ENCODE results near the gene PTDSS2.
"Not testable (repeated sequence)": the region's sequence is repeated elsewhere in the genome, so short reads cannot be mapped to it uniquely, and the experiment has no call there.

Gene PTDSS2

DNA sequence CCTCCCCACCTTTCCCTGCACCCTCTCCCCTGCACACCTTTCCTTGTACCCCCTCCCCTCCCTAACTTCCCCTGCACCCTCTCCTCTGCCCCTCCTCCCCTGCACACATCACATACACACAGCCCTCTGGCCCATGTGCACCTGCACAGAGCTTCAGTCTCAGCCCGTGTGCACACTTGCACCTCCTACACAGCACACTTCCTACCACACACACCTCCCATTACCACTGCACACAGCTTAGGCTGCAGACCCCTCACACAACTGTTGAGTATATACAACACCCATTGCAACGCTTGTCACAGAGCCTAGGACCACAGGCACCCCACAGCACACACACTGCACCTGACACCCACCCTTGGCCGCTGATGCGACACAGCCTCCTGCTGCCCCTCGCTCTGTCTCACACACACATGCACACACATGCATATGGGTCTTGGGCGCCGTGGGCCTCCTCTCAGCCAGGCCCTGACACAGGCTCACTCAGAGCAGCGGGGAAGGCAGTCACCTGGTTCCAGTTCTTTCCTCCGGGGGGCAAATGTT, 35.7 kb upstream of the PTDSS2 start:
- no peak for DNase-seq

DNA sequence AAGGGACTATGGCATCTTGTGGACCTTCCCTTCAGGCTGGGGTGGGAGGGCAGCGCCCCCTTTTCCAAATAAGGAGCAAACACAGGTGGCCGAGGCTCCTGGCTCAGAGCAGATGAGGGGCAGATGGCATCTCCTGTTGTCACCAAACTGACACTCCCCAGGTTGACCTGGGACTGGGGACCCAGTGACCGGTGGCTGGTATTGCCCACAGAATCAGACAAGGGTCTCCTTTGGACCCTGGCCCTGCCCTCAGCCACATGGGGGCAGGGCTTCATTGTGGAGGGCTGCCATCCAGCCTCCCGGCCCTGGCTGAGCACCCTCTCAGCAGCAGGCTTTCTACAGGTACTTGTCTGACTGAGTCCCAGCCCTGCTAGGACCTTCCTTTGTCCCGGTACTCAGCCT, 34.4 kb upstream of the PTDSS2 start:
- DNase-seq, result peak in 1 of 2 experiments; percentile 40

DNA sequence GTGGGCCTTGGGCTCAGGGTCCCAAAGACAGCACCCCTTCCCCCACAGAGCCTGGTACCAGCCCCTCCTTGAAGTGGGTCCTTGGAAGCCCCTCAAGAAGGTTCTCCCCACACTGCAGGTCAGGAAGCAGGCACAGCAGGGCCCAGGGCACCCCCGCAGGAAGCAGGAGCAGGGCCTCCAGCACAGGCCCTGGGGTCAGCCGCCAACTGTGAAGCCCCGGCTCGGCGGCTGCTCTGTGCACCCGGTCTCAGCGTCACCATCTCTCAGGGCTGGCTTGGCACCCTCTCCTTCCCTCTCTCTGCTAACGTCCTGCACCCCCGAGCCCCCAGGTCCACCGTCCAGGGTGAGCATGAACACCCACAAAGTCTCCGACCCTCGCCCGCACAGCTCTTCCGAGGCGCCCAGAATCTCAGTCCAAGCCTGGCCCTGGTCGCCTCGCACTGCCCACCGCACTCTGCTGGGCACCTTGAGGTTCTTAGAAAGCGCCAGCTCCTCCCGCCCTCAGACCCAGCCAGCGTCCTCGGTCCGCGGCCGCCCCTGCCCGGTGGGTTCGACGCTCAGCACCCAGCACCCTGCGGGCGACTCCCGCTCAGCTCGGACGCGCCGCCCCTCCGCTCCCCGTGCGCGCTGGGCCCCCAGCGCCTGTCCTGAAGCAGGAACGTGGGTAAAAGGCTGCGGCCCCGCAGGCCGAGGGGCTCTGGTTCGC, 33.9 kb upstream of the PTDSS2 start:
- peak in 1 of 2 experiments; percentile 81 for DNase-seq

DNA sequence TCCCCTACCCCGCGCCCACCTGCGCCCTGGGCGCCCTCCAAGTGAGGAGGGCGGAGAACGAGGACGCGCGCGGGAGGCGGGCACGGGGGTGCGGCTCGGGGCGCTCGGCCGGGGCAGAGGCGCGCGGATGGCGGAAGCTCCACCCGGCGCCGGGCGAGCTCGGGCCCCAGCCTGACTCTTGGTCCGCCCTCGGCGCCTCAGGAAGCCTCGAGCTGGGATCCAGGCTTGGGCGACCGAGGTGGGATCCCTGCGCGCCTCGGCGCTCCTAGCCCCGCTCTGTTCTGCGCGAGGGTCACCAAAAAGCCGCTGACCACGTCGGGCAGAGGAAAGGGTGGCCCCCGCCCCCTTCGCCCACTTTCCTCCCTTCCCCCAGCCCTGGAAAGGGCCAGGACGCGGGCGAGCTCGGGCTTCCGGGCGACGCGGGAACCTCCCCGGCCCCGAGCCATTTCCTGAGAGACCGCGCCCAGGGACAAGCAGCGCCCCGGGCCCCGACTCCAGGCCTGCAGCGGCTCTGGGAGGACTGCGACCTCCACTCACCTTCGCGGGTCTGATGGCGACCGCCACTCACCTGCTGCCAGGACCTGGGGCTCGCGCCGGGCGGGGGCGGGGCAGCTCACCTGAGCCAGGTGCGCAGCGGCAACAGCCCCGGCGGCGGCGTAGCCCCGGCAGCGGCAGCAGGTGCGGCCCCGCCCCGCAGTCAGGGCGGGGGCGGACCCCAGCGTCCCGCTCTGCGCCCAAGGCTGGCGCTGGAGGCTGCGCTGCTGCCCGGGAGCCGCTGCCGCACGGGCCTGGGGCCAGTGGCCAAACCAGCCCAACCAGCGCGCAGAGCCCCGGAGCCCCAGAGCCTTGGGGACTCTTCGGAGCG, 33.1 kb upstream of the PTDSS2 start:
- DNase-seq, result peak; percentile 60 to 96

DNA sequence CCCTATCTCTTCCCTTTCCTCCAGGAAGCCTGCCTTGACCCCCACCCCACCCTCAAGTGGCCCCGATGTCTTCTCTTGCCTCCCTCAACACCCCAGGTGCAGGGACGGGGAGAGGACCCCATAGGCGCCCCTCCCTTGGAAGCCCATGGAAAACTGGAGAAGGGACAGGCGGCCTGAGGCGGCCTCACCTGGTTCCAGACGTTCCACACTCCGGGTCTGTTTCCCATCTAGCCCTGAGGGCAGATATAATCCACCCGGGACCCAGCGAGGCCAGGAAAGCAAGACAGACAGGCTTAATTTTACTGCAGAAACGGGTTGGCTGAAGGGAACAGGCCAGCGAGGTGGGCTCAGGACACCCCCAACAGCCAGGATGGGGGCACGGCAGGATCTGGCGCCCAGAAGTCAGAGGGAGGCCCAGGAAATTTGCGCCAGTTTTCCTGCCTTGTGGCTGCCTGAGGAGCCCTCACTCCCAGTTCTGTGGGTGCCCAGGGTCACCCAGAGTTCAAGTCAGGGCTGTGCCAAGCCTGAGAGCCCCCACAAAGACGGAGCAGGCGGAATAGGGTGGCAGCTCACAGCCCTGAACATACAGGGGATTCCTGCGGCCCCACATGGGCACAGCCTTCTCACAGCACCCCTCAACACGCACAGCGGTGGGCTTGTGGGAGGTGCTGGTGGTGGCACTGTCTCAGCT, 32.3 kb upstream of the PTDSS2 start:
- peak in 1 of 2 experiments; percentile 59 for DNase-seq

DNA sequence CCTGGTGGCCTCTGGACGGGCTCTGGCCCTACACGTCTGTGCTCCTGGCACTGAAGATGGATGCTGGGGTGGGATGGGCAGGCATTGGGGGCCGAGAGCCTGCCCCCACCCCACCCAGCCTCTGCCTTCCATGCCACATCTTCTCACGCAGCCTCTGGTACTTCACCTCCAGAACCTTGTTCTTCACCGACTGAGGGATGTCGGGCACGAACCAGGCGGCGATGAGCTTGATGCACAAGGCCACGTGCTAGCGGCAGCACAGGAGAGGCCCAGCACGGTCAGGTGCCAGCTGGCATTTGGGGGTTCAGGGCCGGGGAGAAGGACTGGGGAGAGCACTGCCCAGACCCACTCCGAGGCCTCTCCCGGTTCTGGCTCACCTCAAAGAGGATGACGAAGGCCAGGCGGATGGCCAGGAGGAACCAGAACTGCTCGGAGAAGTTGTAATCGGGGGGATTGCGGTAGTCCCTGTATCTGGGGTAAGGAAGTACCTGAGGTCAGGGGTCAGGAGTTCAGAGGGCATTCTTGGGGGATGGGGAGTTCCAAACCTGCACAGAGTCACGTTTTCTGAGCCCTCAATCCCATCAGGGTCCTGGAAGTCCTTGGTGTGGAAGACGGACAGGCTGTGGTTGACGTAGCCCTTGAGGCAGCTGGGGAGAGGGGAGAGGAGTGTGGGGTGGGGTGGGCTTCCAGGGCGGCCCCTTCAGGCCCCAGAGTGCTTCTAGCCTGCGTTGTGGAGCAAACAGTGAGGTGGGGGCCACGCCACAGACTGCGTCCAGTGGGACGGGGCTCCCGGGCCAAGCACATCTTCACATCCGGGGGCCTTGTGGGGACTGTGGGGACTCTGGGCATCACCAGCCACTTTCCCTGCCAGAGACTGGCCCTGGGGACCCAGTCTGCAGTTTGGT, 31.5 kb upstream of the PTDSS2 start:
- DNase-seq, result no peak

DNA sequence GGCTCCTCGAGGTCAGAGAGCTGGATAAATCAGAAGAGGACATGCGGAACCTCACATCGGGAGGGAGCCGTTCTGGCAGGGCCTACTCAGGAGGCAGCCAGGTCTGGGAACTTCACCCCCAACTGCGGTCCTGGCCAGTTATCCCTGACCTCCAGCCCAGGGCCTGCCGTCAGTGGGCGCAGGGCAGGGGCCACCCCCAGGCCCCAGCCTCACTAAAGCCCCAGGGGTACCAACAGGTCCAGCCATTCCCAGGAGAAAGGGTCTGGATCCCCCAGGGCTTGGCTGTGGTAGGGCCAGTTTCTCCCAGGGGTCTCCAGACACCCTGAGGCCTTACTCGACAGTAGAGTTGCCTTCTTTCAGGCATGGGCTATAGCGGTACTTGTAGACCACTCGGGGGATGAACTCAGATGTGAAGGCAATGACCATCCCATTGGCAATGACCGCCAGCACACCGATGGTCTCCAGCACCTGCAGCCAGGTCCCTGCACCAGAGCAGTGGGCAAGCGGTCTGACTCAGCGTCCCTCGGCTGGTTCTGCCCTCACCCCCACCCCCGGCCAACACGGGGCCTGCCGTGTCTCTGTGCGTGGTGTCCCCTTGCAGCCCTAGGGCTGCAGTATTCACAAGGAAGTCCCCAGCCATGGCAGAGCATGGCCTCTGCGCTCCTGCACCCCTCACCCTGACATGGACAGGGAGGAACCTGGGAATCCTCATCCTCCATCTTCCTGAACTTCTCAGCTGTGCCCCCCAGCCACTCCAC, 30.7 kb upstream of the PTDSS2 start:
- no peak for DNase-seq

DNA sequence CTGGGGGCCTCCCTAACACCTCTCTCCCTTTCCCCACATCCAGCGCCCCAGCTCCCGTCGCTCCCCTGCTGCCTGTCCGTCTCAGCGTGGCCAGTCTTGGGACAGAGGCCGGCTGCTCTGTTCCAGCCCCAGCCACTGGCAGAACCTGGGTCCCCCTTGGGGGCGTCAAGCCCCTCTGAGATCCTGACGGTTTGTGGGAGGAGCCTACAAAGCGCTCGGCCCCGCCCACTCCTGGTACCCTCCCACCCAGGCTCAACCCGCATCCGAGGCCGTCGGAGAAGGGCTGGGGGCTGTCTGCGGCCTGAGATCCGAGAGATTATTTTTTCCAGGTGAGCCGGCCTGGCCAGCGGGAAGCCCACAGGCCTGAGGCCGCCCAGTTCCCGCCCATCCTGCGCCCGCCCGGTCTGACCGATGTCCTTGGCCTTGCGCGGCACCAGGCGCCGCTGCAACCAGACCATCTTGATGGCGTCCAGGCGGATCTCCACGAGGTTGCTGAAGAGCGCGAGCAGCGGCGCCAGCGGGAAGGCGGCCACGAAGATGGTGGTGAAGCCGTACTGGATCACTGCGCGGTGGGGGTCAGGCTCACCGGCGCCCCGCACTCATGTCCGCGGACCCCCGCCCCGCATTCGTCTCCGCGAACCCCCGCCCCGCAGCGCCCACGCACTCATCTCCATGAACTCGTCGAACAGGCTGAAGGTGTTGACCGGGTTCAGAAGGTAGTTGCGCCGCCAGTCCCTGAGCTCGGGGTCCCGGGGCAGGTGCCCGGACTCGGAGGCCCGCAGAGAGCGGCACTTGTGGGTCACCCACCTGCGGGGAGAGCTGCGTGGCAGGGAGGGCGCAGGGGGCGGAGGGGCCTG, 29.8 kb upstream of the PTDSS2 start:
- DNase-seq, result no peak

DNA sequence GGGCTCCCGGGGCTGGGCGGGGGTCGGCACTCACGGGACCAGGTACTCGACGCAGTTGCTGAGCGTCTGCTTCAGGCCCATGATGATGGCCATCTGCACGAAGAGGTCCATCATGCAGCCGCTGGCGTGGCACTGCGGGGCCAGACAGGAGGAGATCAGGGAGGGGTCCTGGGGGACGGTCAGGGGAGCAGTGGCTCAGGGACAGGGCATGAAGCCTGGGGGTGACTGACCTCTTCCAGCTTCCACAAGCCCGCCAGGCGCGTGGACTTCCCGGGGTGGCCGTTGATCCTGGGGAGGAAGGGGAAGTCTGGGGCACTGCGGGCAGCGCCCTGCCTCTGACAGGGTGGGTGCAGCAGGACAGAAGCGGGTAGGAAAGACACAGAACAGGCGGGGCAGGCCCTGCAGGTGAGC, 29.2 kb upstream of the PTDSS2 start:
- no peak for DNase-seq

DNA sequence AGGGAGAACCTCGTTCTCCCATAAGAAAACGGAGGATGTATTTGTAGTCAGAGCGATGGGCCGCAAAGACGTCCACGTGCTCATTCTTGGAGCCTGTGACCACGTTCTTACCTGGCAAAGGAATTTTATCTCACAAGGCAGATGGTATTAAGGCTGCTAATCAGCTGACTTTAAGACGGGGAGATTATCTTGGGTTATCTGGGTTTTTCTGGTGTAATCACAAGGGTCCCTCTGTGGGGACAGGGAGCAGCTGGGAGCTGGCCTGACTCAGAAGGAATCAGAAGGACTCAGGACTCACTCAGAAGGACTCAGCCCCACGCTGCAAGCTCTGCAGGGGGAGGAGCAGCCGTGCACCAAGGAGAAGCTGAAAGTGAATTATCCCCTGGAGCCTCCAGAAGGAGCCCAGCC, 27.8 kb upstream of the PTDSS2 start:
- no peak for DNase-seq

DNA sequence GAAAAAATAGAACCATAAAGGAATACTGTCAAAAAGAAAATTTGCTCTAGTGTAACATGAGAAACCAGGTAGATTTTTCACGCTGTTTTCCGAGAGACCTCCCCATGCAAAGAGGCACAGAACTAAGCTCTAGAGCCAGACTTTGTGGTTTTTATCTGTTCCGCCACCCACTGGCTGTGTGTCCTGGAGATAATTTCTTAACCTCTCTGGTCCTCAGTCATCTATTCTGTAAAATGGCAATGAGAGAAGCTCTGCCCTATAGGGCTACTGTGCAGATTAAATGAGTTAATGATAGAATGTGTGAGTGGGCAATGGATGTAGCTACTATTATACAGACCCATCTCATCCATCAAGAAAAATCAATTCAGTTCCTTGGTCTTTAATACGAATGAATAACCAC, 25.8 kb upstream of the PTDSS2 start:
- DNase-seq, result no peak

DNA sequence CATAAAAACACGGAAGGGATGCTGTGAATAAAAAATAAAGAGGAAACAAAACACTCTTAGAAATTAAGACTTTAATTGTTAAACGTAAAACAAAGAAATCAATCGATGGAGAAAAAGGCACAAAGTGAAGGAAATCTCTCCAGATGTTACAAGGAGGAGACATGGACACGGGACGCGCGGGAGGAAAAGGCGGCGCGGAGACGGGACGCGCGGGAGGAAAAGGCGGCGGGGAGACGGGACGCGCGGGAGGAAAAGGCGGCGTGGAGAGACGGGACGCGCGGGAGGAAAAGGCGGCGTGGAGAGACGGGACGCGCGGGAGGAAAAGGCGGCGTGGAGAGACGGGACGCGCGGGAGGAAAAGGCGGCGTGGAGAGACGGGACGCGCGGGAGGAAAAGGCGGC, 25.3 kb upstream of the PTDSS2 start:
- not testable (repeated sequence) for DNase-seq

DNA sequence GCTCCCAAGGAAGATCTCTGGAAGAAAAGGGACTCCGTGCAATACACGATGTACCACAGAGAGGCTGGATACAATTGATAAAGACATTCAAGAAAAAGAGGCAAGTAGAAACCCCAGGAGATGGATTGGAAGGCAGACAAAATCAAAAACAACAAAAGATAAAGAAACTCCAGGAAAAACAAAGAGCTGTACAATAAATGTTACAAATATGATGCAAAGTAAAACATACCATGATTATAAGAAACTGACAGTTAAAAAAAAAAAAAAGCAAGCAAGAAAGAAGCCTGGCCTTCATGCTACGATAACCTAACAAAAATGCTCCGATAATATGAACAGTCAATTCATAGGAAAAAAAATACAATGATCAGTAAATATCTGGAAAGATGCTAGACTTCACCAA, 24.8 kb upstream of the PTDSS2 start:
- DNase-seq, result no peak

DNA sequence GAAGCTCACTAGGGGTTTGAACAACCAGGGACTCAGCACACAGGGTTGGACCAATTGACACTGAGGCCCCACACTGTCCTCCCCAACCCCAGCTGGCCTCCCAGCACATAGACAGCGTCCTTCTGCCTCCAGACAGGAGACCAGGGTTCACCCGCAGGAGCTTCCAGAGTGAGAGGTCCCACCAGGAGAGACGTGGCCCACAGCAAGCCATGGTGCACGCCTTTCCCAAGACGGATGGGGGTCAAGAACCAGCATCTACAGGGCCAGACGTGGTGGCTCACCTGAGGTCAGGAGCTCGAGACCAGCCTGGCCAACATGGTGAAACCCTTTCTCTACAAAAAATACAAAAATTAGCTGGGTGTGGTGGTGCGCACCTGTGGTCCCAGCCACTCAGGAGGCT, 23.2 kb upstream of the PTDSS2 start:
- DNase-seq, result no peak

DNA sequence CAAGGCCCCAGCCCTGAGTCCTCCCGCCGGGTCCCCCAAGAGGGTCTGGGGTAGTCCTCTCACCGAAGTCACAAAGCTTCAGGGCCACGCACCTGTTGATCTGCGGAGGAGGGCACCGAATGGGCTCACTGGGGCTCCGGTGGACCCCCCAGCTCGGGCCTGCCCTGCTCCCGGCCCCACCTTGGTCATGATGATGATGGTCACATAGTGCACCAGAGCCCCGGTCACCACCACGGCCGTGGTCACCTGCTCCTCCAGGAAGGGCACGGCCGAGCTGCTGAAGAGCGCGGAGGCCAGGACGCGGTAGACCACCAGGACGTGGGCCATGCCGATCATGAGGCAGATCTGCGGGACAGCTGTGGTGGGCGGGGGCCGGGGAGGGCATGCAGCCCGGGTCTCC, 21.8 kb upstream of the PTDSS2 start:
- no peak for DNase-seq

DNA sequence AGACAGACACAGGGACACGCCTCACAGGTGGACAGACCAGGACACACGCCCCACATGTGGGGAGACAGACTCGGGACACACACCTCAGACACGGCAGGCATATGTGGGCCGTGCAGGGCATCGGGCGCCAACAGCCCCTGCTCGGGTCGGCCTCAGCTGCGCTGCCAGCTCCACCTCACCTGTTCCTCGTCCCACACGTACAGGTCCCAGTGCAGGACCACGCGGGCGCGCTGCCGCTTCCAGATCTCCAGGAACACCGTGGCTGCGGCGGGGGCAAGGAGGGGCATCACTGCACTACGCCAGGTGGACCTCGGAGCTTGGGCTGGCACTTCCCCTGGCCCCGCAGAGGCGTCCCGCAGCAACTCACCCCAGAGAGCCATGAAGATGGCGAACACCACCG, 20.7 kb upstream of the PTDSS2 start:
- DNase-seq, result no peak

DNA sequence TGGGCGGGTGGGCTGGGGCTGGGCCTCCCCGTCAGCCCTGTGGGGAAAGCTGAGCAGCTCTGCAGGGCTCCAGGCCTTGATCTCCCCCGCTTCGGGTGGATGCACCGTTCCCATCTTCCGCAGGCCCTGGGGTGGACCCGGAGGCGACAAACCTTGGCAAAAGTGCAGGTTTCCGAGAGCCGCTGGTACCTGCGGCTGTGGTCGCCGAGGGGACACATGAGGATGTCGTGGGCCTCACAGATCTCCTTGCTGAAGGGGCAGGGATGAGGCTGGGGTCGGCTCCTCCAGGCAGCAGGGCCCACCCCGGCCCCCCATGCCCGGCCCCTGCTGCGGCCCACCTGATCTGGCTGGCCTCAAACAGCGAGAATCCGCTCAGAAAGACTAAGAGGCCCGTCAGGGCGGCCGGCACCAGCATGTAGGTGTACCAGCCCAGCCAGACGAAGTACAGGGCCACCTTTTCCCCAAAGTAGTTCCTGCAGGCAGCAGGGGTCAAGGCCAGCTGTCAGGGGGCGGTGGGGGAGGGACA, 20.1 kb upstream of the PTDSS2 start:
- no peak for DNase-seq

DNA sequence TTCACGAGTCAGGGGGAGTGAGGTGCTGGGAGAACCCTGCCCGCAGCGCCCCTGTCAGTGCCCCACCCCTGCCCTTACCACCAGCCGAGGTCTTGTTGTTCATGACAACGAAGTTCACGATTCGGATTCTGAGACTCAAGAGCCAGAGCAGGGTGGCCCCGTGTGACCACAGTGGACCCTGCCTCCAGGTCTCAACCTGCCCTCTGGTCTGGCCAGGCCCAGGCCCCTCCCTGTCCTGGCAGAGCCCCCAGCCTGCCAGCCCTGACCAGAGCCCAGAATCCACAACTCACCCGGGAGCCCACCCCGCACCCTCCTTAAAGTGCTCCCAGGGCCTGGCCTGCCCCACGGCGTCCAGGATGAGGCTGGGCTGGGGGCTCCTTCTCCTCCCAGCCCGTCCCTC, 18.2 kb upstream of the PTDSS2 start:
- no peak for DNase-seq

DNA sequence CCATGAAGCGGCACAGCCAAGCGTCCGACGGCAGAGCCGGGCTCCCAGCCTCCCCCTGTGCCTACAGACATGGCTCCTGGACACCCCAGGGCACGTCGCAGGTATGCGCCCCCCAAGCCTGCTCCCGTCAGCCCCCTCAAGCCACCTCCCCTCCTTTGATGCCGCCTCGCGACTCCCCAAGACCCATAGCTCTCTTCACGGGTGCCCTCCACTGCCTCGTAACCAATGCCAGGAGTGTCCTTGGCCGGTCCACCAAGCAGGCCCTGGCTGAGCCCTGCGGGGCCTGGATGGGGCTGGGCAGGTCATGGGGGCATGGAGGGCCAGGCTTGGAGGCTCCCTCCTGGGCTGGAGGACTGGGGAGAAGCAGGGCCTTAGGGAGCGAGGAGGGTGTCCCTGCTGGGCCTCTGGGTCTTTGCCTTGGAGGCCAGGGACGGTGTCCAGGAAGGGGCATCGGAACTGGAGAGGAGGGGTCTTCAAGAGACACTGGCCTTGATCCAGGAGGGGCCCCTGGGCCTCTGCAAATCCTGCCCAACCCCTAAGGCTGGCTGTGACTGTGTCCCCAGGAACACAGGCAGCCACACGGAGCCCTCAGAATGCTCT, 17.5 kb upstream of the PTDSS2 start:
- no peak for DNase-seq

DNA sequence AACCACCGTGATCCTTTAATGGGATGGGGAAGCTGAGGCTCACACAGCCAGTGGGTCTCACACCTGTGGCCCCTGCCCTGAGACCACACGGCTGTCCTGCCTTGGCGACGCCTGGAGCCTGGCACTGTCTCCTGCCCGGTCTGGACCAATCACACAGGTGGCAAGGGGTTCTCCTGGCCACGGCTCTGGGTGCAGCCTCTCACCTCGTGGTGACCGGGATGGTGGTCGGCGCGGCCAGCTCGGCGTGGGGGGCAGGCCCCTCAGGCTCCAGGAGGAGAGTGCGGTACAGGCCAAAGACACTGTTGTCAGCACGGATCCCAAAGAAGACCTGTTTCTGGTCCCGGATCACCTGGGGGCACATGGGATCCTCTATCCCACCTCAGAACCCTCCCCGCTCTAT, 17.0 kb upstream of the PTDSS2 start:
- DNase-seq, result no peak

Data from NCI-H526 (cell line).